ENCODE data around the gene PTRH2.

PTRH2 gene

DNA sequence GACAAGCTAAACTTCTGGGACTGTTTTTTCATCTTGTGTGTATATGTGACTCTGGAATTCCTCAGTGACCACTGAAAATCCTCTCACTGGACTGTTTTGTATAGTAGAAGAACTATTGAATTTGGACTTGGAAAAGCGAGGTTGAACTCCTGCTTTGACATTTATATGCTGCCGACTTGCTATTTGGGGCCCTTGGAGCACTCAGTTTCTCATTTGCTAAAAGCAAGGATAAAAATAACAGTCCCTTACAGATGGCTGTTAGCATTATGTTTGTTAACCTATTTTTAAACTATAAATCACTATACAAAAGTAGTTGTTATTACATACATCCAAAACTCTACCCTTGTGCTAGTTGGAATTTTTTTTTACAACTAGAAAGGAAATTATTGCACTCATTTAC, 9.2 kb upstream of the PTRH2 start:
- no peak for DNase-seq

DNA sequence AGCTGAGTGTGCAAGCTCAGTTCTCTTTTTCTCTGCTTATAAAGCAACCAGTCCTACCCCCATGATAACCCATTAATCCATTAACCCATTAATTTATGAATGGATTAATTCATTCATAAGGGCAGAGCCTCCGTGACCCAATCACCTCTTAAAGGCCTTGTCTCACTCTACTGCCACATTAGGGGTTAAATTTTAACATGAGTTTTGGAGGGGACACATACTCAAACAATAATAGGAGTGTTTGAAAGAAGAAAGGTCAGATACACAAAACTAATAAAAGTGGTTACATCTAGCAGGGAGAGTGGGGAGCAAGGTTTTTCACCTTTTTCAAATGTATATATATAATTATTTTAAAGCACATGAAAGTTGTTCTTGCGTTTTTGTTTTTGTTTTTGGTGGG, 7.0 kb upstream of the PTRH2 start:
- DNase-seq = no peak

DNA sequence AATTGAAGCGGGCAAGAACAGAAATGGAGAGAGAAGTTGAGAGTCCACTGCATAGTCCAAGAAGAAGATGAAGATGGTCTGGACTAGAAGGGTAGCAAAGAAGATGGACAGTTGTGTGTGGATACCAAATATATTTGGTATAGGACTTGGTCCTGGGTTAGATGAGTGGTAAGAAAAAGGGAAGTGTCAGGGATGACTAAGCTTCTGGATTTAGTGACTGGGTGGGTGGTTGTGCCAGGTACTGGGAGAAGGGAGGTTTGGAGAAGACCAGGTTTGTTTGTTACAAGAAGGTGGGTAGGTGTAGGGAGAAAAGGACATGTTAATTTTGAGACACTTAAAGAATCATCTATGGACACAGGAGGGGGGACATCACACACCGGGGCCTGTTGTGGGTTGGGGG, 5.6 kb upstream of the PTRH2 start:
- no peak for DNase-seq

DNA sequence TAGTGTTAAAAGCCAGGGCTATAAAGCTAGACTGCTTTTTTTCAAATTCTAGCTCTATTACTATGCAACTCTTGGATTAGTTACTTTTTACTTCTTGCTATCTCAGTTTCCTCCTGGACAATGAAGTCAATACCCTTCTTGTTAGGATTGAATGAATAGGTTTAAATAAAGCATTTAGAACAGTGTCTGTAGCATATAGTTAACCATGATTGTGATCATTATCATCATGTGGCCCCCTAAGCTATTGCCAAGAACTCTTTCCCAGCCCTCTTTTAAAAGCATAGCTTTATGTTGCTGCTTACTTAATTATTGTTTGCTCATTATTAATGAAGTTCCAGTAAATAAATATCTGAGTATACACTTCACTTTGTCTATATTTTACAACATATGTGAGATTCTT, 4.7 kb upstream of the PTRH2 start:
- DNase-seq = no peak

DNA sequence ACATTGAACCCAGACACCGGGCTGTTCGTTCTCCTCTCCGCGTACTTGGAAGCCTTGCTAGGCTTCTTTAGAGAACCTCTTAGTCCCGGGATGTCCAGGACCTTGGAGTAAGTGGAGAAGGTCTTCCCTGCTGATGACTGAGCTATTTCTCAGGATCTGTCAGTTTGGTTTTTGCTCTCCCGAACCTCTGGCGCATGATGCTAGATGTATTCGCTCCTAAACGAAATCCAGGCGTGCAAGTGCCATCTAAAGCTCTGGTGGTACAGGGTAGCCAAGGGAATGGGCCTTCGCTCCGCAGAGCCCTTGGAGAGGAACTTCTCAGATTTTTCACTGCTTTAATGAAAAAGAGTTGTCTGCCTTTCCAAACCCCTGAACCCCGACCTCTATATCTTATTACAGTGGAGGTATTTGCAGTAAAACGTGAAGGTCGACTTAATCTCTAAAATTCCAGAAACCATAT, 771 bp upstream of the PTRH2 start:
- no peak for DNase-seq

DNA sequence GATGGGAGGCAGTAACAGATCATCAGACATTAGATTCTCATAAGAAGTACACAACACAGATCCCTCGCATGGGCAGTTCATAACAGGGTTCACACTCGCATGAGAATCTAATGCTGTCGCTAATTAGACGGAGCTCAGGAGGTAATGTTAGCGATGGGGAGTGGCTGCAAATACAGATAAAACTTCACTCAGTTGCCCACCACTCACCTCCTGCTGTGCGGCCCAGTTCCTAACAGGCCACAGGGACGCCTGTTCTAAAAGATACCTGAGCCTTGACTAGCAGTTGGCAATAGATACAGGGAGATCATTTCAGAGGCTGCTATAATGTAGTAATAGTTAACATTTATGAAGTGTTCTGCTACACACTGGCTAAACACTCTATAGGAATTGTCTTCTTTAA, 4.9 kb downstream of the PTRH2 start:
- DNase-seq = no peak

DNA sequence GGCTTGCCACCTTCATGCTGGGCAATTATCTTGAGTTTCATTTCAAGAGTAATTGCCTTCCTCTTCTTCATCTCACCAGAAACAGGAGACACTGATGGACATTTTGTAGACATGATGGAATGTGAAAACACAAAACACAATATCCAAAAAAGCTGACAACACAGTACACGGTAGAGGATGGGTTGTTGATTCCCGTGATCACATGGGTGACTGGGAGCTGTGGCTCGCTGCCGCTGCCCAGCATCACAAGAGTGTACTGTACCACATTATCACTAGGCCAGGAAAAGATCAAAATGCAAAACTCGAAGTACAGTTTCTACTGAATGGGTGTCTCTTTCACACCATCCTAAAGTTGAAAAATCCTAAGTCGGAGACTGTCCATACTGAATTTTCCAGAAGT, 7.4 kb downstream of the PTRH2 start:
- no peak for DNase-seq

DNA sequence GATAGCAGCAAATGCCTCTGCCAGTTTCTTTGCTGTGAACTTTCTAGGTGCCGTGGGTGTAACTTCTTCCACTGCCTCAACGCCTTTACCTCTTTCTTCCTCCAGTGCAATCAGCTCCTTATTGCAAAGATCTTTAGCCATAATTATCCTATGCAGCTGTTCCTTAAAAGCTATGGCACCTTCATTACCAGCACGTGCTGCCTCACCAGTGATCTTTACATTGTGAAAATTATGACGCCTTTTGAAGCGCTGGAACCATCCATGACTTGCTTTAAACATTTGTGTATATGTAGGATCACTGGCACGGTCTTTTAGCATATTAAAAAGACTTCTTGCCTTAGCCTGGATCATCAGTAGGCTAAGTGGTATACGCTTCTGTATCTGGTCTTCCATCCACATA, 8.0 kb downstream of the PTRH2 start:
- no peak for DNase-seq

DNA sequence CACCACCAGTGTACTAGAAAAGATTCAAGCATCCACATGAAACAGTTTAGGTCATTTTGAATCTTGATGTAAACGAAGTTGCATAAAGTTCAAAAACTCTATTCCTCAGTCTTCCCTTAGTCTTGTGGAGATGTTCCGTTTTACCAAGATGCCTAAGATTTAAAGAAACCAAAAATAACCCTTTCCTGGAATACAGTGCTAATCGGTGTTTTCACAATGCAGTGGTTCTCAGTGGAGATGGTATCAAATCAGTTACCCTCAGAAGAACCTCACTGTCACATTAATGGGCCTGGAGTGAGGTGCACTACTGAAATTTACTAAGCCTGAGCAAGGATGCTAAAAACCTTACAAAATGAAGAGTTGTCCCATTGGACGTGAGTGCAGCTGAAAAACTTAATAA, 9.1 kb downstream of the PTRH2 start:
- DNase-seq = no peak

DNA sequence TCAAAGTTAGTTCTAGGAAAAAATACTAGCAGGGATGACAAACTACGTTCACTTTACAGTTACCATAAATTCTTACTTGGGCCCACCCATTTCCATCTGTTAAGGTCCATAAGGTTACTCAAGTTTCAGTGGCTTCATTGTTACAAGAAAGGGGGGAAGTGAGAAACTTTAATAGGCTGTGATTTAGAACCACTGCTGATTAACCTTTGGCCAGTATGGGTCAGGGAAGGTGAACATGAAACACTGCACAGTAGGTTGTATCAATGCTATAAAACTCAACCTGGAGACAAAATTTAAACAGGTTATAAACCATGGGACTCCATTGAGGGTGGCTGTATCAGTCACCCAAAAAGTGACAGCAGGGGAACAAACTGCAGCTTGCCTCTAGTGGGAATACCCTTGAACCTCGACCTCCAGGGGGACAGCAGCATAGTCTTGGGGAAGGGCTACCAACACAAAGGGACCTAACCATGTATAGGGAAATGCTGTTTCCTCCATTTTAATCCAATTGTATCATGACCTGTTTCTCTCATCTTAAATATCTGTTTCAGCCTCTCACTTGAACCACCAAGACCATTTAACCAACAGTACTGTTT, 10.4 kb downstream of the PTRH2 start:
- no peak for DNase-seq

DNA sequence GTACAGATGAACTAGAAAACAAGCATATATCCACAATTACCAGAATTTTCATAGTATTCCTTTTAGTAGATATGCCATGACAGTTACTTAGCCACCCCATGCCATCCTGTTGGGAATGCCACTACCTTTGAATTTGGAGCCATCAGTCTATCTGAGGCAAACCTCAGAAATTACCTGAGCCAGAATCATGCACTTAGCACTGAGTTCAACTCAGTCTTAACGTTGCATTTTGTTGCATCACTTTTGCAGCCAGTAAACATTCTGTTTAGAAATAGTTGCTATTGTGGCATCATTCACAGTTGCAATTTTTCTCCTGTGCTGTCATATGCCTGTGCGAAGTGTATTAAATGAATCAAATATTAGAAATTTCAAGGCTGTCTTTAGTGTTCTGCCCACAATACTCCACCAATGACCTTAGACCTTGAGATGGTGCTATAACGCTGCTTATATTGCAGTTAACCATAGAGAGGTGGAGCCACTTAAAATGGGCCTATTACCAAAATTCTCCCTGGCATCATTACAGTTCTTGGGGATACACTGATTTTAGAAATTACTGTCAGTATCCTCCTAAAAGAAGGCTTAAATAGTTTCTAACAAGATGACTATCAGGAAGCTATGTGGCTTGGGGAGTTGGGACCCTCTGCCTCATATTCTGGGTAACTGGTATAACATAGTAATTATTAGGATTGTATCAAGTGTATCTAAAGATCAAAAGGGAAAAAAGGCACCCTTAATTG, 11.1 kb downstream of the PTRH2 start:
- DNase-seq = no peak

DNA sequence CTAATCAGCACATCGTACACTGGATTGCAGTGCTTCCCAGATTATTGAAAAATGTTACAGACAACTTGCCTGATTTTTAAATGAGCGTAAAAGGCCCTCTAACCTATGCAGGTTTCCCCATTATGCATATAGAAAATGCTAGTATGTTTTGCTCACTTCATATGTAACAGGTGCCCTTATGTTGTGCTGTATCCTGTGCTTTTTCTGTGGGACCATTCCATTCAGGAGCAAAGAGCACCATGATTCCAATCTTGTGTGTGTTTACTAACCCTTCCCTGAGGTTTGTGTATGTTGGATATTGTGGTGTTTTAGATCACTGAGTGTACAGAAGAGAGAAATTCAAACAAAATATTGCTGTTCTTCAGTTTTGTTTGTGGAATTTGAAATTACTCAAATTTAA, 12.9 kb downstream of the PTRH2 start:
- no peak for DNase-seq

DNA sequence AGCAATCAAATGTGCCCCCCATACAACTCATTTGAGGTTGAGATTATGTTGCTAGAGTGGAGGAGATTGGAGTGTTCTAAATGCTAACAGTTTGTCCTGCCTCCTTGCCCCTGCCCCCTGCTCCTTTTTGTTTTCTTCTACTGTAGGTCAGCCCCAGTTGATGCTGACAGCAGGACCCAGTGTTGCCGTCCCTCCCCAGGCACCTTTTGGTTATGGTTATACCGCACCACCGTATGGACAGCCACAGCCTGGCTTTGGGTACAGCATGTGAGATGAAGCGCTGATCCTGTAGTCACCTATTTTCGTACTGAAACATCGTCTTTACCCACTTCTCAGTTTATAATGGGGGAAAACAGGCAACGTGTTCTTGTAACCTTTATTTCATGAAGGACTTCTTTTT, 13.6 kb downstream of the PTRH2 start:
- DNase-seq = no peak

DNA sequence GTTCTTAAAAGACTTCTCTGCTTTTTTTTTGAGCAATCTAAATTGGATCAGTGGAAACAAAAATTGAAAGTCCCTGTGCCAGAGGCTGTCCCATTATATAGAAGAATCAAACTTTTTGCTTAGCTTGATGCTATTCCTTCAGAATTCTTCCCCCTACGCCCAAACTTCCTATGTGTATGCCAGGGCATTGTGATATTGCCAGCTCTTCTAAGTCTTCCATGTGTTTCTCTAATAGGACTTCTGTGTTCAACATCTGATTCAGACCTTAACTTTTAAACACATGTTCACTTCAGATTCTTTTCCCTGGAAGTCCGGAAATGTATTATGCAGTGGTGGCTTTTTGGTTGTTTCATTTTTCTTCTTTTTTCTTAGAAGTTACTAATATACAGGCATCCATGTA, 18.7 kb downstream of the PTRH2 start:
- no peak for DNase-seq

DNA sequence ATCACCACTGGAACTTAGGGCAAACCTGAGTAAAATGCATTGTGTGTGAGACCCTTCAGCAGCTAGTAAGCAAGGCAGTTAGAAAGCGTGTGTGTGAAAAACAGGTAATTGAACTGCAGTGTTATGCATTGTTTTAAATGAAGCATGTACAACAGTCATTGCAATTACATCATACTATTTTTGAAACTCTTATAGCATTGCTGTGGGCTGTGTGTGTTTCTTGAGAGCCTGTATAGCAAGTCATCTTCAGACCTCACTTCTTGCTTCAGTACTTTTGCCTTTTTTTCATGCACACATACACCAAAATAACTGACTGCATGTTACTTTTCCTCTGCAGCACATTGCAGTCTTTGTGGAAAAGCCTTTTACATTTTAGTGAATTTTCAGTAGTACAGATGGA, 19.2 kb downstream of the PTRH2 start:
- DNase-seq = no peak

DNA sequence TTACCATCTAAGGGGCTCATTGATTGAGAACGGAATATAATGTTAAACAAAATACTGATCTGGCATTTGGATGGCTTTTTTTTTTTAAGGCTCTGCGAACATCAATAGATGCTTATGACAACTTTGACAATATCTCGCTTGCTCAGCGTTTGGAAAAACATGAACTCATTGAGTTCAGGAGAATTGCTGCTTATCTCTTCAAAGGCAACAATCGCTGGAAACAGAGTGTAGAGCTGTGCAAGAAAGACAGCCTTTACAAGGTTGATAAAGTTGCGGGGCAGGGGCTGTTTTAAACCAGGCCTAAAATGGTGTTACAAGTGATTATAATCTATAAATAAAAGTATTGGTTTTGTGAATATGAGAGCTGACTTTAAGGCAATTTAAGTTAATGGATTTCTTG, 22.3 kb downstream of the PTRH2 start:
- no peak for DNase-seq

DNA sequence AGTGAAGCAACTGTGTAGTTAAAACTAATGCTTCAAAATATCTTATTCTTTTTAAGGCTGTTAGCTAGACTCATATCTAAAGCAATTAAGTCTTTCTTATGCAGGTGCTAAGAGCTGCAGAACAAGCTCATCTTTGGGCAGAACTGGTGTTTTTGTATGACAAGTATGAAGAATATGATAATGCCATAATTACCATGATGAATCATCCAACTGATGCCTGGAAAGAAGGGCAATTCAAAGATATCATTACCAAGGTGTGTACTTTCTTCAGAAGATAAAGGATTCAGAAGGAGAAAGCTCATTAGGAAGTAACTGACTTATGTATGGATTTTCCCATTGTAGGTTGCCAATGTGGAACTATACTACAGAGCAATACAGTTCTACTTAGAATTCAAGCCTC, 23.9 kb downstream of the PTRH2 start:
- no peak for DNase-seq

DNA sequence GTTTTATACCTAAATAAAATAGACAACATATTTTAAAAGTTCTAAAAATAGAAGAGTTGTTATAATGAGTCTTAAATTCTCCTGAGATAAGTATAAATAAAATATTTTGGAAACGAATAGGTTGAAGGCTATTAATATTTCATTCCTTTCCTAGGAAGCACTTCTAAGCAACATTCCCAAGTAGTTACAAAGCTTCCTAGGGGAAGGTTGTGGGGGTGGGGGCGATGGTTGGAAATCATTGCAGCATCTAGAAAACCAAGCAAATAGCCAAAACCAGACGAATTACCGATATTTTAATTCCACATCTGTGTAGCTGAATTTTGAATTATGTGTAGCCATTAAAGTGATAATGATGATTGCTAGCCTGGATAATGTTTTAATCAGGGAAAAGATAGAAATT, 26.9 kb downstream of the PTRH2 start:
- no peak for DNase-seq

DNA sequence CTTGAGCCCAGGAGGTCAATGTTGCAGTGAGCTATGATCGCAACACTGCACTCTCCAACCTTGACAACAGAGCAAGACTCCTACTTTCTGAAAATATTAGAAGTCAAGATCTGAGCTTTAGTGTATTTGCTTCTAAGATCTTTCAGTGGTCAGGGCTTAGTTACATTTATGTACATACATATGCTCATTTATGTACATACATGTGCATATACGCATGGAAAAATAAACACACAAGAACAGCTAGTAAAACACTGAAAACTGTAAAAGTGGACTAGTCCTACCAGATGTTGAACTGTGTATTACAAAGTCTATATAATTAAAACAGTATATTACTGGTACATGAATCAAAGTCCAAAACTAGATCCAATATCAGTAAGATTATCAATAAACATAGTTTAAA, 28.3 kb downstream of the PTRH2 start:
- DNase-seq = no peak

DNA sequence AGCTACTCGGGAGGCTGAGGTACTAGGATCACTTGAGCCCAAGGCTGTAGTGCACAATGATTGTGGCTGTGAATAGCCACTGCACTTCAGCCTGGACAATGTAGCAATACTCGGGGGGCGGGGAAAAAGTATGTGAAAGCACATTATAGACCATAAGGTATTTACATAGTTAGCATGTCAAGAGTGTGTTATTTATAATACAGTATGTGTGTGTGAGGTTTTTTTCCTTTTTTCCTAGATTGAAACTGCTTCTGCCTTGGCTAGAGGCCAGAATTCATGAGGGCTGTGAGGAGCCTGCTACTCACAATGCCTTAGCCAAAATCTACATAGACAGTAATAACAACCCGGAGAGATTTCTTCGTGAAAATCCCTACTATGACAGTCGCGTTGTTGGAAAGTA, 30.5 kb downstream of the PTRH2 start:
- no peak for DNase-seq

DNA sequence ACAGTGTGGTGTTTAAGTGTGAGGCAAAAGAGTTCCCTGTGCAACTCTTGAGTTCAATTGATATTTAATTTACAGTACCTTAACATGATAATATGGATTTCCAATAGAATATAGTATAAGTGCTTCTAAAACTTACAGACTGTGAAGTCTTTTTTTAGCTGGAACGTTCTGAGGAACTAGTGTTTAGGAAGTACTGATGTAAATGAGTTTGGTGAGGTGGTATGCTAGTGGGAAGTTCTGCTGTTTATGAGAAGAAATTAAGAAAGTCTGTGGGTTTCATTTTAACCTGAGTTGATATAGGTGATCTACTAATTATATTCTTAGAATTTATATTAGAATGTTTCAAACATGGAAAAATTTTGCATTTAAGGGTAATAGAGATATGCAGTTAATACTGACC, 32.0 kb downstream of the PTRH2 start:
- DNase-seq = no peak

DNA sequence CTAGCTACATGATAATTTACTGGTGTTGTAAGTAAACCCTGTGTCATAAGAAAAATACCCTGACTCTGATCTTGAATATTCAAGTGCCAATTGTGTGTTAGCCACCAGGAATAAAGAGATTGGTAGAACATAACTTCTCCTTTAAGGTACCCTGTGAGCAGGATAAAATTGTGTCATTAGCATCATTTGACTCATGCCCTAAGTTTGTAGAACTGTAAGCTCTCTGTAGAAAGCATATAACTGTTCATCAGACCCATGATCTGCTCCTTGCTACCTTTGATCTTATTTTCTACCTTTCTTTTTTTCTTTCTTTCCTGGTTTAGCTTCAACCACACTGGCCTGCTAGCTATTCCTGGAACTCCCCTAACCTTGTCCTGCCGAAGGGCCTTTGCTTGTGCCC, 35.8 kb downstream of the PTRH2 start:
- DNase-seq = no peak

DNA sequence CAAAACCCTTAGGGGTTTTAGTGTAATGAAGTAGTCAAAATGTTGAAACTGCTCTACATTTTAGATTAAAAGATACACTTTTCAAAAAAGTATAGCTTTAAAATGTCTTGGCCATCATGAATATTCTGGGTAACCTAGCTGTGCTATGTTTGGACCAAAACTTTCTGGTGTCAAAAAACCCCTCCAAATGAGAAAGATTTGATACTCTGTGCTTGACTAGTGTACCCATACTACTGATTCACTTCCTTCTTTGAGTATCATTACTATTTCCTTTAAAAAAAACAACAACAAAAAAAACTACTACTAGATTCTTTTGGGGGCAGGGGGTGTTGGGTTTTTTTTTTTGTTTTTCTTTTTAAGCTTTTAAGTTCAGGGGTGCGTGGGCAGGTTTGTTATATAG, 37.3 kb downstream of the PTRH2 start:
- DNase-seq = no peak

DNA sequence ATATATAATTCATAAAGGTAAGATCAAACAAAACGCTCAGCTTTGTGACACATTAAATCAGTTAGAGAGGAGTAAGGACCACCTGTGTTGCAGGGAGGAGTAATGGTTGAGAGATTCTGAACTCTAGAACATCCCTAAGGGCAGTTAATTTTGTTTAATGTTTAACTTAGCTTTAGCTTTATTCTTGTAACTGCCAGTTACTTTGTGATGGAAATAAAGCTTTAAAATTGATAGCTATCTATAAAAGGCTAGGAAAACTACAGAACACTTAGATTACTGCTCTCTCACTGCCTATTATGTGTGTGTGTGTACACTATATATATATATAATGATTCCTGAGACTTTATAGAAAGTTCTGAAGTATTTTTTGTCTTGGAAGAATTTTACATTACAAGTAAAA, 37.8 kb downstream of the PTRH2 start:
- no peak for DNase-seq

DNA sequence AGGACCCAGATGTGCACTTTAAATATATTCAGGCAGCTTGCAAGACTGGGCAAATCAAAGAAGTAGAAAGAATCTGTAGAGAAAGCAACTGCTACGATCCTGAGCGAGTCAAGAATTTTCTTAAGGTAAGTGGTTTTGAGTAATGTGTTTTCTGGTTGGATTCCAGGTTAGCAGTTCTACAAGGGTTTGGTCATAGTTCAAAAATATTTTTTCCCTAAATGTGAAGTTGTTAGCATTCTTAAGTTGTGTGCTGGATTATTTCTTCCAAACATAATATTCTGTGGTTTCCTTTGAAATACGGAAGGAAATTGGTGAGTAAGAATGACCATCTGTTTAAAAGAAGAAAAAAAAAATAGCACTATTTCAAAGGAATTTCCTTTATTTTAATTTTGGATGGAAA, 38.4 kb downstream of the PTRH2 start:
- DNase-seq = no peak
